Esophagus squamous epithelium (tissue), 4 donors: ENCODE data around the gene VWA8.

Experiments
- POLR2A ChIP-seq, 4 donors: fragments of 450-650 bp; IDR thresholded peaks; one replicate each; pipeline ENCODE4 v1.6.1; 2017; ENCODE audit warnings: antibody characterized with exemption in 4 of 4, mild to moderate bottlenecking in 4 of 4, moderate library complexity in 3 of 4
- TF ChIP-seq, protein P1 (sequence below), 6 experiments: fragments of 450-650 bp in 4 of 6; fragments of 200-600 bp in 2 of 6; sonication (generic) in 2 of 6; IDR thresholded peaks; one replicate each; pipeline ENCODE4 v1.5.1; 2016 to 2019; ENCODE audit warnings: antibody characterized with exemption in 6 of 6, mild to moderate bottlenecking in 4 of 6, moderate library complexity in 4 of 6

DNA sequence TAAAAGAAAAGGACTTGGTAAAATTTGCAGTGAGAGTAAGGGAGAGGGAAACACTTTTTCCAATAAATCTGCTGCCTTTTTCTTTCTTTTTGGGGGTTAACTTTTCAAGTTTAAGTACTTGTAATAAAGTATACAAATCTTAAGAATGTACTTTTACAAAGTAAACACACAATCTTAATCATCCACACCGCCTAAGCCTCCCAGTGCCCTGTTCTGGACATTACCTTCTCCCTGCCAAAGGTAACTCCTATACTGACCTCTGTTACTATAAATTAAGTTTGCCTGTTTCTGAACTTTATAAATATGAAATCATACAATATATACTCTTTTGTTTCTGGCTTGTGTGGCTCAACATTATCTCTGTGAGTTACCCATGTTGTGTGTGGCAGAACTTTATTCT lies 365.6 kb downstream of the VWA8 start:
- TF ChIP-seq, protein P1, sequence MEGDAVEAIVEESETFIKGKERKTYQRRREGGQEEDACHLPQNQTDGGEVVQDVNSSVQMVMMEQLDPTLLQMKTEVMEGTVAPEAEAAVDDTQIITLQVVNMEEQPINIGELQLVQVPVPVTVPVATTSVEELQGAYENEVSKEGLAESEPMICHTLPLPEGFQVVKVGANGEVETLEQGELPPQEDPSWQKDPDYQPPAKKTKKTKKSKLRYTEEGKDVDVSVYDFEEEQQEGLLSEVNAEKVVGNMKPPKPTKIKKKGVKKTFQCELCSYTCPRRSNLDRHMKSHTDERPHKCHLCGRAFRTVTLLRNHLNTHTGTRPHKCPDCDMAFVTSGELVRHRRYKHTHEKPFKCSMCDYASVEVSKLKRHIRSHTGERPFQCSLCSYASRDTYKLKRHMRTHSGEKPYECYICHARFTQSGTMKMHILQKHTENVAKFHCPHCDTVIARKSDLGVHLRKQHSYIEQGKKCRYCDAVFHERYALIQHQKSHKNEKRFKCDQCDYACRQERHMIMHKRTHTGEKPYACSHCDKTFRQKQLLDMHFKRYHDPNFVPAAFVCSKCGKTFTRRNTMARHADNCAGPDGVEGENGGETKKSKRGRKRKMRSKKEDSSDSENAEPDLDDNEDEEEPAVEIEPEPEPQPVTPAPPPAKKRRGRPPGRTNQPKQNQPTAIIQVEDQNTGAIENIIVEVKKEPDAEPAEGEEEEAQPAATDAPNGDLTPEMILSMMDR (IDR thresholded peaks at IDR 0.05) = no peak
- TF ChIP-seq POLR2A (IDR thresholded peaks at IDR 0.05) = no peak
